SK-N-SH (cell line): ENCODE results near the gene LNX2.

Source experiments
- CTCF ChIP-seq: fragments of 200-600 bp; sonication (generic); IDR thresholded peaks from 2 replicates; pipeline ENCODE4 v1.6.1; 2017; ENCODE audit warnings: antibody characterized with exemption, mild to moderate bottlenecking, moderate library complexity
- EP300 ChIP-seq, 2 experiments: IDR thresholded peaks; 2 replicates each; pipeline versions ENCODE4 v1.4.0 to v1.6.1; 2012; ENCODE audit warnings: borderline replicate concordance in 1 of 2, low read depth in 1 of 2, low read length in 1 of 2
- EZH2phosphoT487 ChIP-seq: fragments of 200-600 bp; sonication (generic); IDR thresholded peaks from 2 replicates; pipeline ENCODE4 v1.6.1; 2017; ENCODE audit warnings: low read depth, mixed run types, mild to moderate bottlenecking, antibody characterized with exemption, moderate library complexity, borderline replicate concordance
- GABPA ChIP-seq: IDR thresholded peaks from 2 replicates; pipeline ENCODE4 v1.4.0; 2012; ENCODE audit warnings: low read depth, mild to moderate bottlenecking
- MXI1 ChIP-seq: IDR thresholded peaks from 2 replicates; pipeline ENCODE4 v1.6.1; 2012; ENCODE audit warnings: mild to moderate bottlenecking, low read depth, low read length, improper control_type of control experiment
- POLR2AphosphoS5 ChIP-seq: IDR thresholded peaks from 2 replicates; pipeline ENCODE4 v1.6.1; 2012; ENCODE audit warnings: low read depth, low read length
- RFX5 ChIP-seq: IDR thresholded peaks from 2 replicates; pipeline ENCODE4 v1.6.1; 2012; ENCODE audit warnings: mild to moderate bottlenecking, improper control_type of control experiment, low read length
- TAF1 ChIP-seq: IDR thresholded peaks from 2 replicates; pipeline ENCODE4 v1.6.1; 2012; ENCODE audit warnings: low read depth, mild to moderate bottlenecking, low read length, moderate library complexity, borderline replicate concordance
- USF2 ChIP-seq: fragments of 150-350 bp; IDR thresholded peaks from 2 replicates; pipeline ENCODE4 v1.6.1; 2017; ENCODE audit warnings: antibody characterized with exemption, low read length, low read depth, borderline replicate concordance
- YY1 ChIP-seq: IDR thresholded peaks from 2 replicates; pipeline ENCODE4 v1.4.0; 2012; ENCODE audit warnings: low read depth, mild to moderate bottlenecking

- TF ChIP-seq POLR2AphosphoS5, result no peak
- TF ChIP-seq YY1, result no peak
- no peak for TF ChIP-seq EZH2phosphoT487
- TF ChIP-seq USF2, result no peak
- no peak for TF ChIP-seq GABPA
- TF ChIP-seq CTCF, result no peak
- no peak for TF ChIP-seq EP300 (IDR thresholded peaks at IDR 0.05; ENCODE audit: borderline replicate concordance in 1 of 2, low read depth in 1 of 2, low read length in 1 of 2)
- TF ChIP-seq RFX5, result no peak
- no peak for TF ChIP-seq MXI1
- no peak for TF ChIP-seq TAF1
Observed at GRCh38 chr13:27534981-27535380, 85.3 kb downstream of the LNX2 start.
